DMS153 treated with DMSO at 0.1 percent for 48 hours (cell line): Measurements from ENCODE around the gene DCAF4.

Experiments
- DNase-seq: peaks from one replicate; lab custom pipeline; 2025; ENCODE audit not compliant: unreplicated experiment; lab: John Stamatoyannopoulos, UW

DCAF4 gene

GRCh38 chr14:72894623-72895378 is 31.5 kb upstream of the DCAF4 start:
- no peak for DNase-seq

GRCh38 chr14:72898448-72898847 is 27.8 kb upstream of the DCAF4 start:
- no peak for DNase-seq

- DNase-seq = no peak
These were observed 24.9 kb upstream of the DCAF4 start for GRCh38 chr14:72901361-72901760.

GRCh38 chr14:72902801-72903530 is 23.3 kb upstream of the DCAF4 start:
- DNase-seq = no peak

GRCh38 chr14:72903716-72904115 is 22.5 kb upstream of the DCAF4 start:
- no peak for DNase-seq

GRCh38 chr14:72904218-72904617 is 22.0 kb upstream of the DCAF4 start:
- DNase-seq = no peak

GRCh38 chr14:72904840-72905561 is 21.3 kb upstream of the DCAF4 start:
- DNase-seq = peak; percentile 20

- DNase-seq = no peak
These were observed 19.9 kb upstream of the DCAF4 start for GRCh38 chr14:72906316-72906715.

GRCh38 chr14:72906879-72907278 is 19.4 kb upstream of the DCAF4 start:
- no peak for DNase-seq

GRCh38 chr14:72907886-72908285 is 18.4 kb upstream of the DCAF4 start:
- no peak for DNase-seq

GRCh38 chr14:72909163-72909562 is 17.1 kb upstream of the DCAF4 start:
- no peak for DNase-seq

- no peak for DNase-seq
These were observed 12.5 kb upstream of the DCAF4 start for GRCh38 chr14:72913809-72914208.

GRCh38 chr14:72916174-72916573 is 10.1 kb upstream of the DCAF4 start:
- DNase-seq = no peak

GRCh38 chr14:72917094-72917802 is 9.0 kb upstream of the DCAF4 start:
- DNase-seq = no peak

GRCh38 chr14:72920008-72920407 is 6.3 kb upstream of the DCAF4 start:
- no peak for DNase-seq

GRCh38 chr14:72921396-72921795 is 4.9 kb upstream of the DCAF4 start:
- DNase-seq = no peak

- DNase-seq = no peak
These were observed 1.9 kb upstream of the DCAF4 start for GRCh38 chr14:72924337-72924736.

- no peak for DNase-seq
These were observed 999 bp upstream of the DCAF4 start for GRCh38 chr14:72925171-72925759.

GRCh38 chr14:72925815-72926291 is 411 bp upstream of the DCAF4 start:
- no peak for DNase-seq

GRCh38 chr14:72928872-72929271 is 2.6 kb downstream of the DCAF4 start:
- DNase-seq = no peak
